DOHH2 (cell line): ENCODE results near the gene RUNDC1.

Experiments used
- H3F3A ChIP-seq: fragments of 200-600 bp; sonication (generic), shearing (Covaris generic); 2 replicates; pipeline ENCODE4 v1.6.0; 2016; ENCODE audit warnings: antibody characterized with exemption, mild to moderate bottlenecking; ENCODE audit not compliant: control insufficient read depth, insufficient read depth
- H3K27ac ChIP-seq: fragments of 200-600 bp; sonication (generic); 2 replicates; pipeline ENCODE4 v1.5.1; 2014; ENCODE audit warnings: low read depth, mild to moderate bottlenecking, low read length, moderate library complexity
- H3K27me3 ChIP-seq: fragments of 200-600 bp; sonication (generic); 2 replicates; pipeline ENCODE4 v1.6.1; 2014; ENCODE audit warnings: mild to moderate bottlenecking, low read length, mixed read lengths; ENCODE audit not compliant: control insufficient read depth
- H3K36me3 ChIP-seq: fragments of 200-600 bp; sonication (generic); 2 replicates; pipeline ENCODE4 v1.6.1; 2014; ENCODE audit warnings: mild to moderate bottlenecking, low read length, moderate library complexity, mixed read lengths; ENCODE audit not compliant: control insufficient read depth
- H3K4me1 ChIP-seq: fragments of 200-600 bp; sonication (generic); 2 replicates; pipeline ENCODE4 v1.6.1; 2014; ENCODE audit warnings: mild to moderate bottlenecking, low read length, mixed read lengths; ENCODE audit not compliant: control insufficient read depth
- H3K4me2 ChIP-seq: fragments of 200-600 bp; sonication (generic); 2 replicates; pipeline ENCODE4 v1.6.0; 2014; ENCODE audit warnings: mild to moderate bottlenecking, low read length, moderate library complexity
- H3K4me3 ChIP-seq: fragments of 200-600 bp; sonication (generic); 2 replicates; pipeline ENCODE4 v1.5.1; 2014; ENCODE audit warnings: mild to moderate bottlenecking, low read length, mixed read lengths
- H3K79me2 ChIP-seq: fragments of 200-600 bp; sonication (generic); 2 replicates; pipeline ENCODE4 v1.6.1; 2014; ENCODE audit warnings: mild to moderate bottlenecking, low read length, mixed read lengths; ENCODE audit not compliant: control insufficient read depth
- H3K9me2 ChIP-seq: fragments of 200-600 bp; sonication (generic); replicated peaks from 2 replicates; pipeline ENCODE4 v1.6.1; 2014; ENCODE audit warnings: mild to moderate bottlenecking, low read length, mixed read lengths; ENCODE audit not compliant: control insufficient read depth
- H3K9me3 ChIP-seq: fragments of 200-600 bp; sonication (generic); 2 replicates; pipeline ENCODE4 v1.6.1; 2014; ENCODE audit warnings: antibody characterized with exemption, low read length, mixed read lengths; ENCODE audit not compliant: control insufficient read depth, insufficient read depth
- H4K20me1 ChIP-seq: fragments of 200-600 bp; sonication (generic); 2 replicates; pipeline ENCODE4 v1.6.0; 2014; ENCODE audit warnings: low read depth, mild to moderate bottlenecking, antibody characterized with exemption, low read length, moderate library complexity; ENCODE audit not compliant: control insufficient read depth, insufficient read depth
- EZH2phosphoT487 ChIP-seq: fragments of 200-600 bp; sonication (generic); IDR thresholded peaks from 2 replicates; pipeline ENCODE4 v1.6.1; 2017; ENCODE audit warnings: borderline replicate concordance, mild to moderate bottlenecking, antibody characterized with exemption, low read length, moderate library complexity, mixed read lengths
- TF ChIP-seq, protein P1 (sequence below): fragments of 200-600 bp; sonication (generic); IDR thresholded peaks from one replicate; pipeline ENCODE4 v1.5.1; 2014; ENCODE audit warnings: antibody characterized with exemption, mild to moderate bottlenecking, low read depth, low read length; ENCODE audit not compliant: poor library complexity, severe bottlenecking

RUNDC1 gene

DNA sequence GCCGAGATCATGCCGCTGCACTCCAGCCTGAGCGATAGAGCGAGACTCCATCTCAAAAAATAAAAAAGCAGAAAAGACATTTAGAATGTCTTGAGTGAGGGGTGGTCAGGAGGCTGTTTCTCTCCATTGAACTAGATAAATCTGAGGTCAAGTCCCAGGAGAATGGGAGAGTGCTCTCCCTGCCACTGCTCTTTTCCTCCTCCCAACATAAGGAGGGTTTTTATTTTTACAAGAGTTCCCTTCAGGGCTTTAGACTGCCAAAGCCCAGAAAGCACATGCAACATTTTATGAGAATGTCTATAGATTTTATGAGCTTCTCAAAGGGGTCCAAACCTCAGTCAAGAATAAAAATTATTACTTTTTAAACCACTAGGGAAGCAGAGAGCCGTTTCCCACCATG is 46.2 kb downstream of the RUNDC1 start:
- Histone ChIP-seq H3K27ac (no peak overlapping the region), H3K4me3 (no peak overlapping the region), H3F3A (peaks cover 5% of the 10 kb centered on the region; the same call in 1 of the 2 replicates), H3K27me3 (peaks cover 22% of the 10 kb centered on the region), H3K4me1 (peaks cover 13% of the 10 kb centered on the region), H3K9me2 (no peaks in the 10 kb centered on the region), H3K79me2 (no peaks in the 10 kb centered on the region), H3K36me3 (no peaks in the 10 kb centered on the region), H4K20me1 (no peaks in the 10 kb centered on the region), H3K9me3 (no peaks in the 10 kb centered on the region), H3K4me2 (no peak overlapping the region)
- TF ChIP-seq EZH2phosphoT487 = no peak
- TF ChIP-seq, protein P1, sequence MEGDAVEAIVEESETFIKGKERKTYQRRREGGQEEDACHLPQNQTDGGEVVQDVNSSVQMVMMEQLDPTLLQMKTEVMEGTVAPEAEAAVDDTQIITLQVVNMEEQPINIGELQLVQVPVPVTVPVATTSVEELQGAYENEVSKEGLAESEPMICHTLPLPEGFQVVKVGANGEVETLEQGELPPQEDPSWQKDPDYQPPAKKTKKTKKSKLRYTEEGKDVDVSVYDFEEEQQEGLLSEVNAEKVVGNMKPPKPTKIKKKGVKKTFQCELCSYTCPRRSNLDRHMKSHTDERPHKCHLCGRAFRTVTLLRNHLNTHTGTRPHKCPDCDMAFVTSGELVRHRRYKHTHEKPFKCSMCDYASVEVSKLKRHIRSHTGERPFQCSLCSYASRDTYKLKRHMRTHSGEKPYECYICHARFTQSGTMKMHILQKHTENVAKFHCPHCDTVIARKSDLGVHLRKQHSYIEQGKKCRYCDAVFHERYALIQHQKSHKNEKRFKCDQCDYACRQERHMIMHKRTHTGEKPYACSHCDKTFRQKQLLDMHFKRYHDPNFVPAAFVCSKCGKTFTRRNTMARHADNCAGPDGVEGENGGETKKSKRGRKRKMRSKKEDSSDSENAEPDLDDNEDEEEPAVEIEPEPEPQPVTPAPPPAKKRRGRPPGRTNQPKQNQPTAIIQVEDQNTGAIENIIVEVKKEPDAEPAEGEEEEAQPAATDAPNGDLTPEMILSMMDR = no peak

- Histone ChIP-seq H4K20me1 (no peaks in the 10 kb centered on the region), H3K4me3 (no peak overlapping the region), H3K79me2 (no peaks in the 10 kb centered on the region), H3K36me3 (no peaks in the 10 kb centered on the region), H3K9me2 (no peaks in the 10 kb centered on the region), H3K27me3 (peaks cover 22% of the 10 kb centered on the region), H3K4me2 (no peak overlapping the region), H3K4me1 (peaks cover 13% of the 10 kb centered on the region), H3K27ac (no peak overlapping the region), H3K9me3 (no peaks in the 10 kb centered on the region), H3F3A (peaks cover 5% of the 10 kb centered on the region; the same call in 1 of the 2 replicates)
- TF ChIP-seq EZH2phosphoT487 = no peak
- TF ChIP-seq, protein P1 = no peak
These were observed 47.0 kb downstream of the RUNDC1 start for GRCh38 chr17:43027091-43028032.

DNA sequence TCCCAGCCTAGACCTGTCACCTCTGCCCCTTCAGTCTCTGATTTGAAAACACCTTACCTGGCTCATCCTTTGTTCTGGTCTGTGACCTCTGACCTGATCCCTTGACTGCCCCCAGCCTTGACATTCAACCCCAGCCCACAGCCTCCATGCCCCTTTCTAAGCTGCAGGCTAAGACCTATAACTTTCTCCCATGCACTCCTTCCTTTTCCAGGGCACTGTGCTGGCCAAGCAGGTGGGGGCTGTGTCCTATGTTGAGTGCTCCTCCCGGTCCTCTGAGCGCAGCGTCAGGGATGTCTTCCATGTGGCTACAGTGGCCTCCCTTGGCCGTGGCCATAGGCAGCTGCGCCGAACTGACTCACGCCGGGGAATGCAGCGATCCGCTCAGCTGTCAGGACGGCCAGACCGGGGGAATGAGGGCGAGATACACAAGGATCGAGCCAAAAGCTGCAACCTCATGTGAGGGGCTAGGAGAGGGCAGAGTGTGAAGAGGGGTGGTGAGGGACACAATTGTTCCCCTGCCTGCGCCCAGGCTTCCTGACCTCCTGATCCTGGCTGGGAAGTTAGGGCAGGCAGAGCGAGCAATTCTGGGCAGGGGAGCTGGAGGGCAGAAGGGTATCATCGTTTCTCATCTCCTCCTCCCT is 48.0 kb downstream of the RUNDC1 start:
- no peaks in the 10 kb centered on the region for H3K9me3 ChIP-seq
- H3F3A ChIP-seq = peaks cover 4% of the 10 kb centered on the region; the same call in 1 of the 2 replicates
- no peaks in the 10 kb centered on the region for H3K36me3 ChIP-seq
- no peak for TF ChIP-seq EZH2phosphoT487
- TF ChIP-seq, protein P1 = no peak
- no peak overlapping the region for H3K4me3 ChIP-seq
- H4K20me1 ChIP-seq = no peaks in the 10 kb centered on the region
- H3K27ac ChIP-seq = no peak overlapping the region
- H3K4me1 ChIP-seq = peaks cover 13% of the 10 kb centered on the region
- H3K9me2 ChIP-seq = no peaks in the 10 kb centered on the region
- H3K27me3 ChIP-seq = peaks cover 22% of the 10 kb centered on the region
- no peaks in the 10 kb centered on the region for H3K79me2 ChIP-seq
- H3K4me2 ChIP-seq = no peak overlapping the region
